ENCODE measurements around the gene ILDR2. TPM values are rescaled to one million over a fixed set of nuclear protein-coding genes. Genes with fewer than 3 reads are reported as not detected.
A peak's percentile ranks its signal among the peaks of the same experiment; 100 is the strongest.
"Not testable (repeated sequence)": the region's sequence is repeated elsewhere in the genome, so short reads cannot be mapped to it uniquely, and the experiment has no call there.

Gene ILDR2
- total RNA-seq, 1 experiment from 2014 or later, result 5.9 TPM

- DNase-seq (ENCODE audit: low spot score), result no peak
Observed at GRCh38 chr1:166888373-166889111, 86.8 kb downstream of the ILDR2 start.

GRCh38 chr1:166884971-166885370 lies 90.4 kb downstream of the ILDR2 start:
- no peak for DNase-seq (ENCODE audit: low spot score)

GRCh38 chr1:166884040-166884642 lies 91.2 kb downstream of the ILDR2 start:
- no peak for DNase-seq (ENCODE audit: low spot score)

GRCh38 chr1:166882893-166883292 lies 92.4 kb downstream of the ILDR2 start:
- no peak for DNase-seq (ENCODE audit: low spot score)

- DNase-seq (ENCODE audit: low spot score), result not testable (repeated sequence)
Observed at GRCh38 chr1:166878173-166878917, 97.0 kb downstream of the ILDR2 start.

- DNase-seq (ENCODE audit: low spot score), result no peak
Observed at GRCh38 chr1:166876540-166876838, 98.9 kb downstream of the ILDR2 start.

- DNase-seq (ENCODE audit: low spot score), result peak; percentile 98
Observed at GRCh38 chr1:166875734-166876539, 99.4 kb downstream of the ILDR2 start, which contains the start of gene TADA1. TADA1 (minus strand) TSS chr1:166876264; CDS start chr1:166876233, 31 bp downstream.

- DNase-seq (ENCODE audit: low spot score), result no peak
Observed at GRCh38 chr1:166875302-166875733, 100.0 kb downstream of the ILDR2 start.

- DNase-seq (ENCODE audit: low spot score), result no peak
Observed at GRCh38 chr1:166874464-166874863, 100.9 kb downstream of the ILDR2 start.

GRCh38 chr1:166870584-166870983 lies 104.8 kb downstream of the ILDR2 start:
- DNase-seq (ENCODE audit: low spot score), result no peak

GRCh38 chr1:166869318-166870099 lies 105.8 kb downstream of the ILDR2 start:
- no peak for DNase-seq (ENCODE audit: low spot score)

- DNase-seq (ENCODE audit: low spot score), result no peak
Observed at GRCh38 chr1:166868639-166869038, 106.7 kb downstream of the ILDR2 start.

GRCh38 chr1:166865926-166866325 lies 109.4 kb downstream of the ILDR2 start:
- no peak for DNase-seq (ENCODE audit: low spot score)

- no peak for DNase-seq (ENCODE audit: low spot score)
Observed at GRCh38 chr1:166859597-166859996, 115.7 kb downstream of the ILDR2 start.

- DNase-seq (ENCODE audit: low spot score), result no peak
Observed at GRCh38 chr1:166858726-166859419, 116.5 kb downstream of the ILDR2 start.

Other genes with a start within 250 kb of the ILDR2 start
- 22.2 and 29.9 TPM in 2 replicates for gene POGK, start 136.1 kb downstream of the ILDR2 start, total RNA-seq (2014; rRNA removed; shearing (Covaris generic))
- 16.3 and 20.9 TPM in 2 replicates for gene TADA1, start 99.3 kb downstream of the ILDR2 start, total RNA-seq (2014; rRNA removed; shearing (Covaris generic))
- gene MAEL, start 13.7 kb upstream of the ILDR2 start, total RNA-seq (2014; rRNA removed; shearing (Covaris generic)), result not detected in 2 replicates
- gene GPA33, start 114.8 kb upstream of the ILDR2 start, total RNA-seq (2014; rRNA removed; shearing (Covaris generic)), result not detected in 2 replicates
- 0.04 TPM in 1 of 2 replicates, not detected in the other for gene STYXL2, start 118.5 kb upstream of the ILDR2 start, total RNA-seq (2014; rRNA removed; shearing (Covaris generic))
- gene POU2F1, start 245.3 kb upstream of the ILDR2 start, total RNA-seq (2014; rRNA removed; shearing (Covaris generic)), result 2.2 and 3.3 TPM in 2 replicates